Neural cell (in vitro differentiated cells): Measurements from ENCODE around the gene AK1.

Experiments used
- TAF1 ChIP-seq: IDR thresholded peaks from 2 replicates; pipeline ENCODE4 v1.6.1; 2012; ENCODE audit warnings: low read depth
- TF ChIP-seq, protein P1 (sequence below): fragments of 450-650 bp; IDR thresholded peaks from 2 replicates; pipeline ENCODE4 v1.5.1; 2014; ENCODE audit warnings: antibody characterized with exemption, mild to moderate bottlenecking, moderate library complexity; ENCODE audit not compliant: poor library complexity, severe bottlenecking

DNA sequence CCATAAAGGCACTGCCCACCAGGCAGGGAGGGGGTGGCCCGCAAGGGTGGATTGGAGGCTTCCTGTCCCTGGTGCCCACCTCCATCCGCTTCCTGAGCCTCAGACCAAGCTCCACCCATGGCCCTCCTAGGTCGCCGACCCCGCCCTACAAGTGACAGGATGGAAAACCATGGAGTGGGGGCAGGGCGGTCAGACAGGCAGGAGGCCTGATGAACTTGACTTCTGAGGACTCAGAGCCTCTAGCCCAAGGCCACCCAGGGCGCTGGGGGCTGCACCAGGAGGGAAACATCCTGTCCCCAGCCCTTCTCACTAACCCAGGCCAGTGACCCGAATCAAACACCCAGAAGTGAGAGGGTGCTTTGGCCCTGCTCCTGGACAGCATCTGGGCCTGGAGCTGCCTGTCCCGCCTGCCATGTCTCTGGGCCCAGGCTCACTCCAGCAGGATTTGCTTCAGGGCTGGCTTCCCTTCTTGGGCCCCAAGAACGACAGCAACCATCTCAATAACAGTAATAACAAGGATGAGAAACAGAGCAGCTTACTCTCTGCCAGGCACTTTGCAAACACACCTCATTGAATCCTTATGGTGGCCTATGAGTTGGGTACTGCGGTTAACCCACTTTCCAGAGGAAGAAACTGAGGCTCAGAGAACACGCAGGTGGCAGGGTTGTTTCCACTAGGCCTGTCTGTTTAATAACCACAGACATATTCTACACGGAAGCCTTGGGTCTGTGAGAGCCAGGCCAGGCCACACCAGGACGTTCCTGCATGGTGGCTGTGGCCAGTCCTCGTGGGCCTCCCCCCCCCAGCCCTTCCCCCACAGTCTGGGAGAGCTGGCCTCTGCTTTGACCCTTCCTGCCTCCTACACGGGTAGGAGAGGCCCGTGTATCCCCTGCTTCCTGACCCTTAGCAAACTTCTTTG is 26.3 kb upstream of the AK1 start:
- no peak for TF ChIP-seq TAF1
- TF ChIP-seq, protein P1, sequence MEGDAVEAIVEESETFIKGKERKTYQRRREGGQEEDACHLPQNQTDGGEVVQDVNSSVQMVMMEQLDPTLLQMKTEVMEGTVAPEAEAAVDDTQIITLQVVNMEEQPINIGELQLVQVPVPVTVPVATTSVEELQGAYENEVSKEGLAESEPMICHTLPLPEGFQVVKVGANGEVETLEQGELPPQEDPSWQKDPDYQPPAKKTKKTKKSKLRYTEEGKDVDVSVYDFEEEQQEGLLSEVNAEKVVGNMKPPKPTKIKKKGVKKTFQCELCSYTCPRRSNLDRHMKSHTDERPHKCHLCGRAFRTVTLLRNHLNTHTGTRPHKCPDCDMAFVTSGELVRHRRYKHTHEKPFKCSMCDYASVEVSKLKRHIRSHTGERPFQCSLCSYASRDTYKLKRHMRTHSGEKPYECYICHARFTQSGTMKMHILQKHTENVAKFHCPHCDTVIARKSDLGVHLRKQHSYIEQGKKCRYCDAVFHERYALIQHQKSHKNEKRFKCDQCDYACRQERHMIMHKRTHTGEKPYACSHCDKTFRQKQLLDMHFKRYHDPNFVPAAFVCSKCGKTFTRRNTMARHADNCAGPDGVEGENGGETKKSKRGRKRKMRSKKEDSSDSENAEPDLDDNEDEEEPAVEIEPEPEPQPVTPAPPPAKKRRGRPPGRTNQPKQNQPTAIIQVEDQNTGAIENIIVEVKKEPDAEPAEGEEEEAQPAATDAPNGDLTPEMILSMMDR: no peak
